Stimulated activated CD4-positive, alpha-beta T cell treated with anti-CD3 and anti-CD28 coated beads, Interleukin-2, amount 100 ng/mL, for 48 hours (primary cell): ENCODE data around the gene GTF2A1.

Experiments
- DNase-seq, 2 donors: peaks; one replicate each; pipeline ENCODE4 v3.0.0-alpha.2; 2020

GTF2A1 gene

DNA sequence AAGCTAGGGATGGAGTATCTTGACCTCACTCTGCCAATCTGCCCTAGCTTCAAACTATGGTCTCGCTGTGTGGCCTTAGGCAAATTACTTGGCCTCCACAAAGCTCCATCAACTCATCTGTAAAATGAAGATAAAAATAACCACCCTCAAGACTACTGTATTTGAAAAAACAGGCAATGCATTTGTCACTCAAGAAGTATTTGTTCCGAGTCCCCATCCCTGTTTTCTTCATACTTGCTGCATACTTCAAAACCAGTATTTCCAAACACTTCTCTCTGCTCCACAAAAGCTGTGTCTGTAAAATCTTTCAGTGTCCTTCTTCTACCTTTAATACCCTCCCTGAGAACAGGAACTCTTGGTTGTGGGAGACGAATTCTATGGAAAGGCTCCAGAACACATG, 47.9 kb downstream of the GTF2A1 start:
- DNase-seq = no peak

DNA sequence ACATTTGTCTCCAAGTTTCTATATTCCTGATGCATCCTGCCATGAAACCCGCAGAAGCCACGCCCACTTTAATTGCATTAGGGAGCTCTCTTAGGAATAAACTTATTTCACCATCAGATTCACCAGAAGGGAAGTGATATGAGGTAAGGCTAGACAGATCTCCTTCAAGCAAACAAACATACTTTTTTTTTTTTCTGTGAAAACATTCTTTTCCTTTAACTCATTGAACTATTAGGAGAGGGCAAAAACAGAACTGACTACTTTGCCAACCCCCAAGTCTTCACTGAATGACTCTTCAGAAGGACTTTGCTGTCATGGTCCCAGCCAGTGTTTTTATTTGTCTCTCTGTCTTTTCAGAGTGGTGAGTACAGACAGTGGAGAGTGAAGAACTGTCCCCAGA, 48.4 kb downstream of the GTF2A1 start:
- no peak for DNase-seq

GRCh38 chr14:81170829-81171195, 49.9 kb downstream of the GTF2A1 start:
- DNase-seq = no peak

DNA sequence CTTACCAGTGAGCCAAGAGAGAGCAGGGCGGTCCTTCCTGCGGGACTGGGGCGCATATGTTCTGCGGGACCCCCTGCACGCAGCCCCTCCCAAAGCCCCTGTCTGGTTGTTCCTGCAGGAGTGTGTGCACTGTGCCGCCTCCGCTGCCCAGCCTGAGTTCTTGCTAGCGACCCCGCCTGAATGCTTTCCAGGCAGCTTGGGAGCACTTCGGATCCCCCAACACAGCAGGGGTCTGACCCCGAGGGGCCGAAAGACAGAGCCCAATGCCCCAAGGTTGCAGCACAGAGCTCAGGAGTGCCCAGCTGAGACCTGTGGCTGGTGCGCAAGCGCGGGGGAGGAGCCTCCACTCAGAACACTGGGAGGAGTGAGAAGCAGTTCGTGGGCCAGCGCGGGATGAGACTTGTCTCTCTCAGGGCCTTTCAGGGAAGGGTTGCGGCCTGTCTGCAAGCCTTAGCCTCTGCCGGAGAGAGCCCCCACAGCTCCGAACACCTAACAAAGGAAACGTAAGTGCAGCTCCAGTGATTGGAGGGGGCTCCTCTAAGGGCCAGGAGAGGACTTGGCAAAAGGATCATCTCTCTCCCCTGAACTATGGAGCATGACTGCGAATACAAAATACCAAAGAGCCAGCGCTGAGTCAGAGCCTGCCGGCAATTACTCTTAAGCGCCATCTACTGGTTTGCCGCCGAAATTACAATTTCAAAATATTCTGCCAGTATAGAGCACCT, 50.5 kb downstream of the GTF2A1 start:
- DNase-seq = peak; percentile 75 to 77

- DNase-seq = peak in 1 of 2 donors; percentile 6
These were observed 51.1 kb downstream of the GTF2A1 start for GRCh38 chr14:81169711-81170103.

DNA sequence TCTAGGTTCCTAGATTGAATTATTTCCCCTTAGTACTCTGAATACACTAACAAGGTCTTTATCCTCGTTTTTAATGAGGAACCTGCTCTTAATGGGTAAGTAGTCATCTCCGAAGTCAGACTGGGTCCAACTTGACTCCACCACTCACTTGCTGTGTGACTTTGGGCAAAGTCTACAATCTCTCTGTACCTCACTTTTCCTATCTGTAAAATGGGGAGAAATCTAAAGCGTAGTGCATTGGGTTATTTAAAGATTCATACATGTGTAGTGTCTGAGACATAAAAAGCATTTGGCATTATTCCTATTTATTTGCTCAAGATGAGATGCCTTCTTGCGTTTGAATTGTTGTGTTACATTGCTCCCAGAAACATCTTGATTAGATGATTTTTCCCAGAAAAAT, 51.5 kb downstream of the GTF2A1 start:
- DNase-seq = no peak

DNA sequence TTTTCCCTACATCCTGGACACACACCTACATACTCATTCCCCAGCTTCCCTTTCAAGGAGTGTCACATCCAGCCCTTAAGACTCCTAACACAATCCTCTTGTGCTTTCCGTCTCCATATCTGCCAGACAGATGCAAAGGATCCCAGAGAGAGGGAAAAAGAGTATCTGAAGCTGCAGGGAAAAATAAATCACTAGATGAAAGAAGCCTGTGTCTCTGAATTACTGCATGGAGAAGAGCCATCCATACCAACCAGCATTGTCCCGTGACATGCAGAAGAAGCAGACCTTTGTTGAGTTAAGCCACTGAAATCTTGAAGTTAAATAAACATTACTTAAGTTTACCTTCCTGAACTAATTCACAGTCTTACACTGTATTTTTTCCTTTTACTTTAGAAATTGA, 54.6 kb downstream of the GTF2A1 start:
- no peak for DNase-seq

DNA sequence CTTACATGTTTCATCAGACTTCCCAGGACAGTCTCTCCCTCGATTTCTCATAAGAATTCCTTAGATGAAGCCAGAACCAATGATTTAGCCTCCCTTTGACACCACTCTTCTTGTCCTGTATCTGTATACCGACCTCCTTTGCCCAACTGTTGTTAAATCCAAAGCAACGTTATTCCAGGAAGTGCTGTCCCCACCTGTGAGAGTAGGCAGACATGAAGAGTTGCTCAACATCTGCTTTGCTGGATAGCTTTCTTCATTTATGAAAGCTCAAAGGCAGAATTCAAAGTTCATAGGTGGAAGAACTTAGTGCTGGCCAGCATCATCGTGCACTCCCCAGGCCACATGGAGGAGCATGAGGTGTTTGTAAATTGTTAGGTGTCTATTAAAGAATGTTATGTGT, 55.6 kb downstream of the GTF2A1 start:
- DNase-seq = no peak

DNA sequence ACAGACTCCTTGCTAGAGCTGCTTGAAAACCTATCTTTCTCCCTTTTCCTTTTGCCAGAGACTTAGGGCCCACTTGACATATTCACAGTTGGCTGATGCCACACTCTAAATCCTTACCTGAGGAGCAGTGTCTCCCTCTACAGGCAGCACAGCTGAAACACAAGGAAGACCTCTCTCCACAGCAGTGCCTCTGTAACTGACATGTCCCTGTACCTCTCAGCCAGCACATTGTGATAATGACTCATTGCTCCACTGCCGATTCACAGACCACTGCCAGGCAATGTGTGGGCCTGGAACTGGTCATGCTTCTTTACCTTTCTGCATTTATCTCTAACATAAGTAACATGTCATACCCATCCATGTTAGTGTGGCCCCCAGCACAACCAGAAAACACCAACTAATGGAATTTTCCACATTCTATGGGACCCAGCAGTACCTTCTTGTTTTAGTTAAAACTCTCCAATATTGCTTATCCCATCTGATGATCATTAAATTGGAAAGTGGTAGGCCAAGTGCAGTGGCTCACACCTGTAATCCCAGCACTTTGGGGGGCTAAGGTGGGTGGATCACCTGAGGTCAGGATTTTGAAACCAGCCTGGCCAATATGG, 56.5 kb downstream of the GTF2A1 start:
- peak; percentile 54 to 62 for DNase-seq

GRCh38 chr14:81162941-81163340, 57.8 kb downstream of the GTF2A1 start:
- no peak for DNase-seq

DNA sequence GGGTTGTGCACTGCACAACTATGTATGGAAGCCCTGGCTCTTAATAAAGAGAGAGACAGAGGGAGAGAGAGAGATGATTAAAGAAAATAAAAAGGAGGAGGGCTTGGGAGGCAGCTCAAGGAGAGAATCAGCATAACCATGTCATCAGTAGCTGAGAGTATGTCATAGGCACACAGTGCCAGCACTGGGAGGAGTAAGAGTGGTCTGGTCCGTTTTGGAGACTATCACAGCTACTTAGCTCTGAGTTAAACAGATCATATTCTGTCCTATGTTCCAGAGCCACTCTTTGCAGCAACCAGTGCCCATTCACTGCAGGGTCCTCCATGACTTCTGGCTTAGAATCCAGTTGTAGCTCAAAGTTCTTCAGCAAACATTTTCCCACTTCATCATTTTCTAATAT, 59.0 kb downstream of the GTF2A1 start:
- no peak for DNase-seq

DNA sequence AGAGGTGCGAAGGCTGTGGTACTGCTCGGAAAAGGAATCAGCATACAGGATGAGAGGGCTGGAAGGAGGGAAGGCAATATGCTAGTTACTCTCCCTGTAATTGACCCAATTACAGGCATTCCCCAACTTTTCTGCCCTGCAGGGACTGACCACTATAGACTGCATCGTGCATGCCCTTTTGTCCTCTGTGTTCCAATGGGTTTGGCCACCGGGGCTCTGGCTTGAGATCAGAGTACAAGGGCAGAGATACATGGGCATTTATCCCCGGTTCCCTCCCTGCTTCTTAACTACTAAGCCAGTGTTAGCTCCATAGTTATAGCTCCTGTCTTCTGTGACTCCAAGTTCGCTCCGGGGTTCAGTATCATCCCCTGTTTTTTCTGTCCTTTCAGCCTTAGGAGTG, 59.7 kb downstream of the GTF2A1 start:
- no peak for DNase-seq

GRCh38 chr14:81157431-81157830, 63.3 kb downstream of the GTF2A1 start:
- no peak for DNase-seq

DNA sequence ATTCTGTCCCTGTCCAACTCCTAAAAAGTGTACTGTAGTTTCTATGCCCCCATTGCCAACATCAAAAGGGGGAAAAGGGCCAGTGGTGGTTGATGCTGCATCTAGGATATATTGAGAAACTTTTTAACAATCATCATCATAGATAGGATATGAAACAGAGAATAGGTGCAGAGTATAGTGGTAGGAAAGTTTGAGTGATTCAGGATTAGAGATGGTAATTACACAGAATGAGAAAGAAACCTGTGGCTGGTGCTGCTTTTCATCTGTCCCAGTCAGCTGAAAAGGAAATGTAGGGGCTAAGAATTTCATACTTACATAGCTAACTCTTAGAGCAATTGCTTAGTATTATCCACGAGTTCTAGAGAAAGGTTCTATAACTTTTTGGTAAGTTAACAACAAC, 67.6 kb downstream of the GTF2A1 start:
- no peak for DNase-seq

DNA sequence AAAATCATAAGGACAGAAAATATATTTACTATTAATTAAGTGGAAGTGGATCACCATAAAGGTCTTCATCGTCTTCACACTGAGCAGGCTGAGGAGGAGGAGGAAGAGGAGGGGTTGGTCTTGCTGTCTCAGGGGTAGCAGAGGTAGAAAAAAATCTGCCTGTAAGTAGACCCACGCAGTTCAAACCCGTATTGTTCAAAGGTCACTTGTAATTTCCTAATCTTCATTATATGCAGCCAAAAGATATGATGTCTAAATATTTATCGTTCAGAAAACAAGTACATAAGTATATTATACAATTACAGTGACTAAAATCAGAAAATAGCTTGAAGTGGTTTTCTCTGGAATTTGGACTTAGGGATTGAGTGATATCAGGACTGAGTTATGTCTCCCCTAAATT, 72.1 kb downstream of the GTF2A1 start:
- no peak for DNase-seq

DNA sequence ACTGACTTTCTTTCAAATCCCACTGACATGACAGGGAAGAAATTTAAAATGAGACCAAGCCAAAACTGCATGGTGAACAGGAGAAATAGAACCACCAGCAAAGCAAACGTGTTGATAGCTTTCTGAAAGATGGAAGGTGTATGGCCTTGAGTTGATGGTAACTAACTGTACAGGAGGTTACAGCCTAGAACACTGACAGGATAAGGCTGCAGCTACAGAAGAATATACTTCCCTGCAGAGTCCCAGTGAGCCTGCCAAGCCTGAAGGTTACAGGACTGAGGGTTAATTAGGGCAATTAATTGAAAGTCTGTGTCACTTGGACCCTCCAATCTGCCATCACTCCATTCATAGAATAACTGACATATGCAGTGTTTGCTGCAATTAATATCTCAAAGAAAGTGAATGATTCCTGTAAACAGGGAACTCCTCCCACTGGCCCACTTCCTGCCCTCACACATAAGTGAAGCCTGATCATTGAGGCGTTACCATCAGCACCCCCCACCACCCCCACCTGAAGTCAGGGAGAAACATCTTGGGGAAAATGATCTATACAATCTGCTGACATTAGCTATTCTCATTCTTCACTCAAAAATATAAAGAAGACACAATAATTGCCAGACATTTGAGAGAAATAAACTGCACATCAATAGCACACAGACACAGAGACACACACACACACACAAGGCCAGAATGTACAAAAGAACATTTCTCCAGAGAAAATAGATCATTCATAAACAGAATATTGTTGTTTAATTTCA, 73.4 kb downstream of the GTF2A1 start:
- DNase-seq = no peak

DNA sequence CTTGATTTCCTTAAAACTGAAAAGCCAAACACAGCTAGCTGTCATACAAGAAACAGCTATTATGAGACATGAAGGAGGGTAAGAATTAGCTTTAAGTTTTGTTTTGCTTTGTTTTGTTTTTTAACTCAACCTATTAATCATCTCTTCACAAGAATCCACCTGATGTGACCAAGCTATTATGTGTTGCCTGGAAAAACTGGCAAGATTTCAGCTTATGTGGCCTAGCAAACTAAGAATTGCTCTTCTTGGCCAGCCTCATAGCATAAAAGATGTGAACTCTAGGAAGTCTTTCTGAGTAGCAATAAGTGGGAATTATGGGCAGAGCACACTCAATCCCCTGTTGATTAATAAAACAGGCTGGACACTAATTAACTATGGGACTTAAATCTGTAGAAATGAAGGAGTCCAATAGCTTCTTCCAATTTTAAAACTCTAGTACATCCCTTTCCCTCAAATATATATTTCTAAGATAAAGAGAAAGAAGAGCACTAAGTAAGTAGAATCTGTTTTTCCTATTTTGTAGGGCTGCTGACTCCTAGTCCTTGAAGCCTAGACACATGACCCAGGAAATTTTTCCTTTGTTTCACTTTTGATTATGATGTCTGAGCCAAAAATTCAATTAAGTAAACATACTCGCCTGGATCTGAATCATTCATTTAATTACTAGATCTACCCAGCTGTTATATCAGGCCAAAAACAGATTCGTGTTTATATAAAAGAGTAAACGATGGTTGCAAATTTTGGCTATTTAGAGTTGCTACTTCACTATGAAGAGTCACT, 75.7 kb downstream of the GTF2A1 start:
- DNase-seq = no peak

DNA sequence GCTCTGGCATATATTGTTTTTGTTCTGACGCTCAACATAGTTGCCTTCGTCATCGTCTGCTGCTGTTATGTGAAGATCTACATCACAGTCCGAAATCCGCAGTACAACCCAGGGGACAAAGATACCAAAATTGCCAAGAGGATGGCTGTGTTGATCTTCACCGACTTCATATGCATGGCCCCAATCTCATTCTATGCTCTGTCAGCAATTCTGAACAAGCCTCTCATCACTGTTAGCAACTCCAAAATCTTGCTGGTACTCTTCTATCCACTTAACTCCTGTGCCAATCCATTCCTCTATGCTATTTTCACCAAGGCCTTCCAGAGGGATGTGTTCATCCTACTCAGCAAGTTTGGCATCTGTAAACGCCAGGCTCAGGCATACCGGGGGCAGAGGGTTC, 77.0 kb downstream of the GTF2A1 start:
- DNase-seq = no peak

DNA sequence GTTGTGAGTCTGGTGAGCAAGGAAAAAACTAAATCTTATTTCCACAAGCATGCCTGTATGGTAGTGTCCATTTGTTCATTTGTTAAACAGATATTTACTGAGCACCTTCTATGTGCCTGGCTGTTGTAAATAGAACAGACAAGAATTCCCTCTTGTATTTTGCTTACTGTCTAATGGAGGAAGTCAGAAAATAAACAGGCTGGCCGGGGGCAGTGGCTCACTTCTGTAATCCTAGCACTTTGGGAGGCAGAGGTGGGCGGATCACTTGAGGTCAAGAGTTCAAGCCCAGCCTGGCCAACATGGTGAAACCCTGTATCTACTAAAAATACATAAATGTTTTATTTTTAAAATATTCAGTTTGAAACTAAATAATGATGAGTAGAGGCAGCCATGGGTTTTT, 79.3 kb downstream of the GTF2A1 start:
- DNase-seq = no peak

- DNase-seq = no peak
These were observed 82.3 kb downstream of the GTF2A1 start for GRCh38 chr14:81138429-81138828.

DNA sequence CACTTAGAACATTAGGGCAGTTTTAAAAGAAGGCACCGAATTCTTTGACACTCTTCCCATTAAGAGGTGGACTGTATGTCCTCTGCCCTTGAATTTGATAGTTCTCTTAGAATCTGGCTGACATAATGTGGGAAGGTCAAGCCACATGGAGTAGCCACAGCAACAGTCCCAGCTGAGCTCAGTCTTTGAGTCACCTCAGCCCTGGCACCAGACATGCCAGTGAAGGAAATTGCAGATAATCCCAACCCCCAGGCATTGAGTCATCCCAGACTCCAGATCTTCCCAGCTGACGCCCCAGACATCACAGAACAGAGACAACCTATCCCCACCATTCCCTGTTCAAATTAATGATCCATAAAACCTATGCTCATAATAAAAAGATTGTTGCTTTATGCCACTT, 83.4 kb downstream of the GTF2A1 start:
- no peak for DNase-seq

GRCh38 chr14:81133400-81133799, 87.4 kb downstream of the GTF2A1 start:
- no peak for DNase-seq

- no peak for DNase-seq
These were observed 88.3 kb downstream of the GTF2A1 start for GRCh38 chr14:81132468-81132867.

DNA sequence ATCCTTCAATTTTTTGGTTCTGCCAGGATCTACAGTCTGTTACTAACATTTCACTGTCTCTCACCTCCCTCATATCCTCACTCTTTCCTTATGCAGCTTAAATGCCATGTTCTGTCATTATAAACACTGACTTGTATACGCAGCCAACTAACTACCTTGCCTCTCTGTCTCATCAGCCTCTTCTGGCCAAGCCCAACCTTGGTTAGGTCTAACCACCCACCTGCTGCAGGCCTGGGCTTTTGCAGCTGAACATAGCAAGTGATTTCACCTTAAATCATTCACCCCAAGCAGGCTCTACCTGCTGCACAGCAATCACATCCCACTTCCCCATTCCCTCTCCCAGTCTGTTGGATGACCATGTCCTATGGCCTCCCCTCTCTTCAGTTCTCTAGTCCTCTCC, 91.5 kb downstream of the GTF2A1 start:
- DNase-seq = no peak
